GM04503 (cell line): ENCODE data around the gene SLC35F3.
"Not testable (repeated sequence)": the region's sequence is repeated elsewhere in the genome, so short reads cannot be mapped to it uniquely, and the experiment has no call there.

ENCODE experiments used
- DNase-seq: peaks from one replicate; pipeline ENCODE4 v3.0.0-alpha.2; 2012; ENCODE audit warnings: low read depth

SLC35F3 gene

GRCh38 chr1:234322097-234322496 lies 417.6 kb downstream of the SLC35F3 start:
- no peak for DNase-seq

GRCh38 chr1:234322979-234323378 lies 418.5 kb downstream of the SLC35F3 start:
- no peak for DNase-seq

GRCh38 chr1:234324821-234325220 lies 420.3 kb downstream of the SLC35F3 start:
- DNase-seq: no peak

DNA sequence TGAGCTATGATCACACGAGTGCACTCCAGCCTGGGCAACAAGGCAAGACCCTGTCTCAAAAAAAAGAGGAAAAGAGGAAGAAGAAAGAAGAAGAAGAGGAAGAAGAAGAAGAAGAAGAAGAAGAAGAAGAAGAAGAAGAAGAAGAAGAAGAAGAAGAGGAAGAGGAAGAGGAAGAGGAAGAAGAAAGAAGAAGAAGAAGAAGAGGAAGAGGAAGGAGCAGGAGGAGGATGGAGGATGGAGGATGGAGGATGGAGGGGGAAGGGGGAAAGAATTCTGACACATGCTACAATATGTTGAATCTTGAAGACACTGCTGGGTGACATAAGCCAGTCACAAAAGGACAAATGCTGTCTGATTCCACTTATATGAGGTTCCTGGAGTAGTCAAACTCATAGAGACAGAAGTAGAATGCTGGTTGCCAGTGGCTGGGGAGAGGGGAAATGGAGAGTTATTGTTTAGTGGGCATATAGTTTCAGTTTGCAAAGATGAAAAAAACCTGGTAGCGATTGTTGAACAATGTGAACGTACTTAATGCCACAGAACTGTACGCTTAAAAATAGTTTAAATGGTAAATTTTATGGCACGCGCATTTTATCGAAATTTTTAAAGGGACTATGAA lies 421.5 kb downstream of the SLC35F3 start:
- no peak for DNase-seq

GRCh38 chr1:234326497-234327366 lies 422.3 kb downstream of the SLC35F3 start:
- no peak for DNase-seq

DNA sequence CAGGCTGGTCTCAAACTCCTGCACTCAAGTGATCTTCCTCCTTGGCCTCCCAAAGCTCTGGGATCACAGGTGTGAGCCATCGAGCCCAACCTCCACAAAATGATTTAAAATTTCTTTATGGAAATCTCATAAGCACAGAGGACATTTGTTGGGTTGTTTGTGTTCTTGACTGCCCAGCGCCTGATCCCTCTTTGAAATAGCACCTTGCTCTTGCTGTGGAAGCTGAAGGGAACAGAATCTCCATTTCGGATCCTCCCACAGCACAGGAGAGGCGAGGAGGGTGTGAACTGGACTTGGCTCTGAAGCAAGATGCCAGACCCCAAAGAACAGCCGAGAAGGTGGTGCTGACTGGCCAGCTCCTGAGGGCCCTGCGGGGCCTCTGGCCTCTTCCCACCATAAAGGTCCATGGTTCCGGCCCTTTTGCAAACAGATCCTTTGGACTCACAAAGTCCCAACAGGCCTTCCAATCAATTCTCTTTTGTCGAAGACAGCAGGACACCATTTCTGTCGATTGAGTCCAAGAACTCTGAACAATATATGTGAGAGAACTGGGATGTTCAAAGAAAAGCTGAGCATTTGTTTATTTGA lies 423.2 kb downstream of the SLC35F3 start:
- no peak for DNase-seq

- no peak for DNase-seq
Measured at GRCh38 chr1:234330843-234331215, 426.4 kb downstream of the SLC35F3 start.

DNA sequence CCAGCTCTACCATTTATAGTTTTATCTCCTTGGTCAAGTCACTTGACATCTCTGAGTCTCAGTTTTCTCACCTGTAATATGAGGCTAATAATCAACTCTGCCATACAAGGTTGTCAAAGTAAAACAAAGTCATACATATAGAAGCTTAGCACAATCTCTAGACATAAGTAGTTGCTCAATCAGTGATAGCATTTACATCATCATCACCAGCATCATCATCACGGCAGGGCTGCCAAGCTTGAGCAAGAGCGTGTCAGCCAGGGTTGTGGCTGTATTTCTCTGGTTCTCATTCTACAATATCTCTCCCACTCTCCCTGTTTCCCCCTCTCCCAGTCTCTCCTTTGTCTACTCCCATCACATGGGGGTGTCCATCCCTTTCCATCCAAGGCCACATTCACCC lies 427.0 kb downstream of the SLC35F3 start:
- DNase-seq: no peak

DNA sequence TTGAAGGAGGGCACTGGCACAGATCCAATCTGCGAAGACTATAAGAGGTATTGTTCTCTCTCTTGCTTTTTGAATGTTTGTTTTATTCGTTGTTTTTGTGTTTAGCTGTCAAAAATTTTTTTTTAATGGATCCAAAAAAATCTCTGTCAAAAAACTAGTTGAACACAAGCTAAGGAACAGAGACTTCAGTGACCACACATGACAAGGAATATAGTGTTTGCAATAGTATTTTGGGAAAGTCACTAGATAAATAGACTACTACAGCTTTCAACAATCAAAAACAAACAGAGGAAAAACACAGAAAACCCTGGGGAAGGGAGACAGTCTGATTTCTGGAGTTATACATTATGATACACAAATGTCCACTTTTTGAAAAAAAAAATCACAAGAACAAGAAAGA lies 431.9 kb downstream of the SLC35F3 start:
- DNase-seq: no peak

GRCh38 chr1:234337233-234337632 lies 432.8 kb downstream of the SLC35F3 start:
- DNase-seq: no peak

DNA sequence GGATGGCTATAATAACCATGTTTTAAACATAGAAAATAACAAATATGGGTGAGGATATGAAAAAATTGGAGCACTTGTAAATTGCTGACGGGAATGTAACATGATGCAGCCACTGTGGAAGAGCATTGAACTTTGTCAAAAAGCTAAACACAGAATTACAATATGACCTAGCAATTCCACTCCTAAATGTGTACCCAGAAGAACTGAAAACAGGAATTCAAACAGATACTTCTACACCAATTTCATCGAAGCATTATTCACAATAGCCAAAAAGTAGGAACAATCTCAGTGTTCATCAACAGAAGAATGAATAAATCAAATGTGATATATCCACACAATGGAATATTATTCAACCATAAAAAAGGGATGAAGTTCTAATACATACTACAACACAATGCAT lies 436.1 kb downstream of the SLC35F3 start:
- DNase-seq: no peak

DNA sequence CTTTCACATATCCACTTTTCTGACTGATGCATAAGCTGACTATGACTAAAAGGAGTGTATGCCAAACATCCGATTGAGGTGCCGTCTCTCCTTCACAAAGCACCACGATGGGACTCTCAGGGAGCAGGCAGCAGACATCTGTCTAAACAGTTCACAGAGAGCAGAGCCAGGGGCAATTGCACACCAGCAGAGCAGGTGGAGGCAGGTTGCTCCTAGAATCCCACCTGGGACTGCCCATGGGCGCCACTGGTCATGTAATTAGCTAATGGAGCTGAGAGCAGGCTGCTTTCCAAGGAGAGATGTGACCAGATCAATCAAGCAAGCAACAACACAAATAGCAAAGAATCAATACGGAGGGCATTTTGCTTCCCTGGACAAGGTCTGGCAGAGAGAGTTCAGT lies 438.3 kb downstream of the SLC35F3 start:
- DNase-seq: no peak

- no peak for DNase-seq
Measured at GRCh38 chr1:234345237-234345636, 440.8 kb downstream of the SLC35F3 start.

- DNase-seq: no peak
Measured at GRCh38 chr1:234348964-234349363, 444.5 kb downstream of the SLC35F3 start.

GRCh38 chr1:234355782-234356510 lies 451.5 kb downstream of the SLC35F3 start:
- no peak for DNase-seq

DNA sequence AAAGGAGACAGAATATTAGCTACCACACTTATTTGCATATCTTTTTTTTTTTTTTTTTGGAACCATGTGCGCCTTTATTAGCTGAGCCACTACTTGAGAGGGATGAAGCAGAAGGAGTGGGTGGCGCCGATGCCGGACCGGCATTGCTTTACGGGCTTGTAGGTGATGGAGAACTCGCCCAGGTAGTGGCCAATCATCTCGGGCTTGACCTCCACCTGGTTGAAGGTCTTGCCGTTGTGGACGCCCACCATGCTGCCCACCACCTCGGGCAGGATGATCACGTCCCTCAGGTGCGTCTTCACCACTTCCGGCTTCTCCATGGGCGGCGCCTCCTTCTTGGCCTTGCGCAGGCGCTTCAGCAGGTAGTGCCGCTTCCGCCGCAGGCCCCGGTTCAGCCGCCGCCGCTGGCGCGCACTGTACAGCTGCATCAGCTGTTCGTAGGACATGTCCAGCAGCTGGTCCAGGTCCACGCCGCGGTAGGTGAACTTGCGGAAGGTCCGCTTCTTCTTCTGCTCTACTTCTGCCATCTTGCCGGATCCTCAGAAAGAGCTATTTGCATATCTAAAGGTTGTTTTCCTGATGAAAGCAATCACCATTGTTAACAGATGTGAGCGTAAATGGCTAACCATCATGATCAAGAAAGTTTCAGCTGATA lies 452.3 kb downstream of the SLC35F3 start:
- not testable (repeated sequence) for DNase-seq

GRCh38 chr1:234357831-234358230 lies 453.4 kb downstream of the SLC35F3 start:
- DNase-seq: no peak

- no peak for DNase-seq
Measured at GRCh38 chr1:234361102-234361603, 456.7 kb downstream of the SLC35F3 start.

DNA sequence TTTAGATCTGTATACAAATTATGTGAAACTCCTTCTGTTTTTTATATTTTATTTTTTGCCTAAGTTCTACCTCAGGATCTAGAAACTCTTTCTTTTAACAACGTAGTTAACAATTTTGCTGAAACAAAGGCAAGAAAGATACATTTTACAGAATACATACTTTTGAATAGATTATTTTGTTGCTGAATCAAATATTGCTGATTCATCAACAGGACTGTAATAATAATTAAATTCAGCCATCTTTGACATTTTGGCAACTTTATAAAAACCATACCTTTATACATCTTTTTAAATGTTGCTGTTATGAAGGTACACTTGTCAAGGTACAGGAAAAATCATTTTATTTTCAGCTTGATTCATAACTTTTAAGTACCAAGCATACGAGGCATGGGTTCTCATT lies 458.1 kb downstream of the SLC35F3 start:
- no peak for DNase-seq

DNA sequence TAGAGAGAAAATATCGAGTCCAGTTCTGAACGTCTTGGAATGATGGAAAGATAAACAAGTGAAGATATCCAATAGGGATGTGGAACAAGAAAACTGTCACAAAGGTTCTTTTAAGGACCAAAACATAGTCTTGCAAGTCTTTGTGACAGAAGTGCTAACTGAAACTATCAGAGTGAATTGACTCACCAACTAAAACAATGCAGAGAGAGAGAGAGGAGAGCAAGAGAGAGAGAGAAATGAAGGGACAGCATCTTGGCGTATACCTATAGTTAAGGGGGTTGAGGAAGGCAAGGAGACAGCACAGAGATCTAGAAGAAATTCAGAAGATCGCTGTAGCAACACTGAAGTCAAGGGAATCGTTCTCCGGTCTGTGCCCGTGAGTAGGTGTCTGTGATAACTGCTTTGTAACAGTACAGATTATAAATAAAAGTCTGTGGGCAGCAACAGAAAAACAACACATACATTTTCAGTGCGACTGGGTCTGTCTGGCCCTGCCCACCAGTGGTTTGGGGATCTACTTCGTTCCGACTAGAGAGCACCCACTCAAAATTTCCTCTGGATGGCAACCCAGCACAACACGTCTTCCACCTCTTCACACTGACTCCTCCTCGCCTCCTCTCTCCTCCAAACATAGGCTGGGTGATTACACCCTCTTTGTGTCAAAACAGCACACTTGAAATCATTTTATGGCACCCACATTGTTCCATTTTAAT lies 464.0 kb downstream of the SLC35F3 start:
- no peak for DNase-seq

GRCh38 chr1:234369033-234369430 lies 464.6 kb downstream of the SLC35F3 start:
- DNase-seq: no peak
